GM23338 (cell line): Measurements from ENCODE around the gene ZNF516. TPM values are rescaled to one million over a fixed set of nuclear protein-coding genes. Genes with fewer than 3 reads are reported as not detected.

Experiments
- ATAC-seq: fragments of 200-7000 bp; cut with Tn5 transposase; 3 replicates; pipeline ENCODE4 v1.9.1; 2020
- DNase-seq: peaks from one replicate; pipeline ENCODE4 v3.0.0-alpha.2; 2015; ENCODE audit warnings: low spot score
- H2AFZ ChIP-seq: fragments of 200-600 bp; sonication (generic); 2 replicates; pipeline ENCODE4 v1.8.0; 2016; ENCODE audit warnings: antibody characterized with exemption, mild to moderate bottlenecking, moderate library complexity
- H3F3A ChIP-seq: fragments of 200-600 bp; sonication (generic); replicated peaks from 2 replicates; pipeline ENCODE4 v1.8.0; 2017; ENCODE audit warnings: antibody characterized with exemption, mixed run types, low read depth
- H3K27ac ChIP-seq: fragments of 200-600 bp; sonication (generic); 2 replicates; pipeline ENCODE4 v1.6.1; 2016; ENCODE audit warnings: low read depth
- H3K27me3 ChIP-seq: fragments of 200-600 bp; sonication (generic); 2 replicates; pipeline ENCODE4 v1.8.0; 2016; ENCODE audit warnings: mild to moderate bottlenecking, mixed run types, moderate library complexity; ENCODE audit not compliant: insufficient read depth
- H3K36me3 ChIP-seq: fragments of 200-600 bp; sonication (generic); 2 replicates; pipeline ENCODE4 v1.8.0; 2016; ENCODE audit warnings: mild to moderate bottlenecking; ENCODE audit not compliant: insufficient read depth
- H3K4me1 ChIP-seq: fragments of 200-600 bp; sonication (generic); 2 replicates; pipeline ENCODE4 v1.8.0; 2016; ENCODE audit warnings: mild to moderate bottlenecking, moderate library complexity; ENCODE audit not compliant: insufficient read depth
- H3K4me2 ChIP-seq: fragments of 200-600 bp; sonication (generic); 2 replicates; pipeline ENCODE4 v1.7.1; 2017; ENCODE audit warnings: mixed run types
- H3K4me3 ChIP-seq: fragments of 200-600 bp; sonication (generic); 2 replicates; pipeline ENCODE4 v1.6.1; 2016; ENCODE audit warnings: mixed run types
- H3K79me2 ChIP-seq: fragments of 200-600 bp; sonication (generic); replicated peaks from 2 replicates; pipeline ENCODE4 v1.8.0; 2017; ENCODE audit warnings: mild to moderate bottlenecking; ENCODE audit not compliant: insufficient read depth
- H3K9me2 ChIP-seq: fragments of 200-600 bp; sonication (generic); 2 replicates; pipeline ENCODE4 v1.8.0; 2017; ENCODE audit not compliant: insufficient read depth
- H4K20me1 ChIP-seq: fragments of 200-600 bp; sonication (generic); replicated peaks from 2 replicates; pipeline ENCODE4 v1.8.0; 2017; ENCODE audit warnings: mild to moderate bottlenecking; ENCODE audit not compliant: insufficient read depth
- H3K27ac Mint-ChIP-seq: 2 replicates; pipeline ENCODE4 v1.8.0; 2020; ENCODE audit warnings: inconsistent platforms, mild to moderate bottlenecking, moderate library complexity, mixed read lengths
- H3K27me3 Mint-ChIP-seq: 3 replicates; pipeline ENCODE4 v1.8.0; 2022; ENCODE audit warnings: low read depth, mild to moderate bottlenecking, moderate library complexity, mixed read lengths, inconsistent platforms; ENCODE audit not compliant: insufficient read depth, poor library complexity
- H3K36me3 Mint-ChIP-seq: 3 replicates; pipeline ENCODE4 v1.8.0; 2021; ENCODE audit warnings: low read depth, mild to moderate bottlenecking, inconsistent platforms, moderate library complexity, mixed read lengths
- H3K4me1 Mint-ChIP-seq: 3 replicates; pipeline ENCODE4 v1.8.0; 2020; ENCODE audit warnings: mild to moderate bottlenecking, inconsistent platforms, mixed read lengths
- H3K4me3 Mint-ChIP-seq: 3 replicates; pipeline ENCODE4 v1.8.0; 2021; ENCODE audit warnings: moderate library complexity, mild to moderate bottlenecking, inconsistent platforms, mixed read lengths
- H3K9me3 Mint-ChIP-seq: 3 replicates; pipeline ENCODE4 v1.8.0; 2020; ENCODE audit warnings: moderate library complexity, mild to moderate bottlenecking, inconsistent platforms, mixed read lengths
- CREB1 ChIP-seq: fragments of 250-450 bp; sonication (Bioruptor Pico); IDR thresholded peaks from 2 replicates; pipeline ENCODE4 v1.5.0; 2020; ENCODE audit warnings: low read depth, mild to moderate bottlenecking, moderate library complexity
- CTCF ChIP-seq, 2 experiments: fragments of 200-600 bp in 1 of 2; sonication (generic) in 1 of 2; conservative IDR thresholded peaks; 2 replicates each; pipeline versions ENCODE4 v1.5.1 to v1.6.1; 2016 to 2017; ENCODE audit warnings: antibody characterized with exemption in 2 of 2, low read depth in 2 of 2, mild to moderate bottlenecking in 2 of 2, moderate library complexity in 1 of 2
- ETS1 ChIP-seq: IDR thresholded peaks from 2 replicates; pipeline ENCODE4 v1.6.1; 2016; ENCODE audit warnings: antibody characterized with exemption
- EZH2 ChIP-seq: fragments of 200-600 bp; sonication (generic); IDR thresholded peaks from one replicate; pipeline ENCODE4 v1.8.0; 2017; ENCODE audit warnings: antibody characterized with exemption, mild to moderate bottlenecking, low read depth; ENCODE audit not compliant: unreplicated experiment
- EZH2phosphoT487 ChIP-seq: fragments of 200-600 bp; sonication (generic); IDR thresholded peaks from one replicate; pipeline ENCODE4 v1.8.1; 2018; ENCODE audit warnings: antibody characterized with exemption; ENCODE audit not compliant: unreplicated experiment
- JUNB ChIP-seq: IDR thresholded peaks from one replicate; pipeline ENCODE4 v1.6.1; 2016; ENCODE audit warnings: antibody characterized with exemption; ENCODE audit not compliant: unreplicated experiment
- NANOG ChIP-seq: IDR thresholded peaks from 2 replicates; pipeline ENCODE4 v1.6.1; 2016; ENCODE audit warnings: antibody characterized with exemption, borderline replicate concordance
- POLR2AphosphoS5 ChIP-seq: IDR thresholded peaks from 2 replicates; pipeline ENCODE4 v1.6.1; 2016; ENCODE audit warnings: antibody characterized with exemption, low read depth
- REST ChIP-seq: IDR thresholded peaks from one replicate; pipeline ENCODE4 v1.6.1; 2018; ENCODE audit warnings: antibody characterized with exemption; ENCODE audit not compliant: unreplicated experiment
- STAT1 ChIP-seq: IDR thresholded peaks from one replicate; pipeline ENCODE4 v1.6.1; 2016; ENCODE audit warnings: antibody characterized with exemption; ENCODE audit not compliant: unreplicated experiment
- ZNF114 ChIP-seq: fragments of 250-450 bp; sonication (Bioruptor Pico); IDR thresholded peaks from 2 replicates; pipeline ENCODE4 v1.5.0; 2020; ENCODE audit warnings: mild to moderate bottlenecking, moderate library complexity
- ZNF331 ChIP-seq: fragments of 250-450 bp; sonication (Bioruptor Pico); IDR thresholded peaks from 2 replicates; pipeline ENCODE4 v1.5.0; 2020; ENCODE audit warnings: low read depth, mild to moderate bottlenecking, moderate library complexity
- ZNF462 ChIP-seq: fragments of 250-450 bp; sonication (Bioruptor Pico); IDR thresholded peaks from 2 replicates; pipeline ENCODE4 v1.5.0; 2020; ENCODE audit warnings: mild to moderate bottlenecking, moderate library complexity
- polyA plus RNA-seq: library from polyadenylated mRNA; unstranded; fragments of >200 nt; fragmentation: Nextera tagmentation; extraction: Ambion mirVana; gene quantifications from 2 replicates; pipeline ENCODE4 v1.2.1, GENCODE V29; 2016
- total RNA-seq: library from RNA; depleted of rRNA; stranded (reverse); fragments of >200 nt; shearing (Covaris generic); gene quantifications from 2 replicates; pipeline ENCODE4 v1.2.3, GENCODE V29; 2014

Gene ZNF516
- total and polyA plus RNA-seq, 2 experiments from 2014 or later = 11.9 to 24.2 TPM

GRCh38 chr18:76395609-76396008 is 99.4 kb downstream of the ZNF516 start:
- H3K27me3 Mint-ChIP-seq = peaks cover 12% of the 10 kb centered on the region

More at GRCh38 chr18:76395609-76396008, 99.4 kb downstream of the ZNF516 start:
- H3F3A ChIP-seq = no peaks in the 10 kb centered on the region
- no peaks in the 10 kb centered on the region for H3K36me3 ChIP-seq
- no peaks in the 10 kb centered on the region for H3K27me3 ChIP-seq
- H3K9me3 Mint-ChIP-seq = peaks cover 21% of the 10 kb centered on the region
- H4K20me1 ChIP-seq = no peaks in the 10 kb centered on the region
- DNase-seq (no peak), ATAC-seq (no peak)
- H3K4me3 Mint-ChIP-seq = no peak overlapping the region
- H3K4me1 ChIP-seq = 0 out of 2 replicates have a peak, but pooled peaks cover 4% of the 10 kb centered on the region
- H3K9me2 ChIP-seq = no peaks in the 10 kb centered on the region
- no peak overlapping the region for H3K27ac Mint-ChIP-seq
- TF ChIP-seq EZH2 = no peak
- no peak for TF ChIP-seq JUNB
- no peak for TF ChIP-seq CTCF (conservative IDR thresholded peaks at IDR 0.05; ENCODE audit: low read depth in 2 of 2)
- TF ChIP-seq CREB1 = no peak
- TF ChIP-seq NANOG = no peak
- no peak for TF ChIP-seq REST
- TF ChIP-seq ZNF331 = no peak
- TF ChIP-seq POLR2AphosphoS5 = no peak
- no peak for TF ChIP-seq ZNF462 (CRISPR knock-in tag)
- TF ChIP-seq ETS1 = no peak
- TF ChIP-seq ZNF114 = no peak
- no peak for TF ChIP-seq STAT1
- no peak for TF ChIP-seq EZH2phosphoT487
- H3K4me3 ChIP-seq = no peak overlapping the region
- peaks cover 3% of the 10 kb centered on the region; the same call in 1 of the 2 replicates for H3K79me2 ChIP-seq
- peaks cover 15% of the 10 kb centered on the region for H3K36me3 Mint-ChIP-seq
- H2AFZ ChIP-seq = no peak overlapping the region
- no peak overlapping the region for H3K27ac ChIP-seq
- peaks cover 19% of the 10 kb centered on the region for H3K4me1 Mint-ChIP-seq
- H3K4me2 ChIP-seq = no peak overlapping the region
